HG02852 (cell line): ENCODE results near the gene GALNT14.
"Not testable (repeated sequence)": the region's sequence is repeated elsewhere in the genome, so short reads cannot be mapped to it uniquely, and the experiment has no call there.

Experiments
- ATAC-seq: cut with Tn5 transposase; IDR thresholded peaks from one replicate; pipeline ENCODE4 v1.9.1; 2021; ENCODE audit warnings: mild to moderate bottlenecking, moderate library complexity; ENCODE audit not compliant: unreplicated experiment

GALNT14 gene

GRCh38 chr2:30910686-30911085 is 227.6 kb downstream of the GALNT14 start:
- ATAC-seq: no peak

GRCh38 chr2:30904437-30904836 is 233.8 kb downstream of the GALNT14 start:
- ATAC-seq: not testable (repeated sequence)

GRCh38 chr2:30903326-30903725 is 234.9 kb downstream of the GALNT14 start:
- no peak for ATAC-seq

GRCh38 chr2:30900381-30900780 is 237.9 kb downstream of the GALNT14 start:
- ATAC-seq: no peak

- no peak for ATAC-seq
These were observed 238.7 kb downstream of the GALNT14 start for GRCh38 chr2:30899516-30900054.

- no peak for ATAC-seq
These were observed 240.7 kb downstream of the GALNT14 start for GRCh38 chr2:30897539-30897938.

GRCh38 chr2:30894498-30895119 is 243.6 kb downstream of the GALNT14 start:
- no peak for ATAC-seq

GRCh38 chr2:30888852-30889409 is 249.3 kb downstream of the GALNT14 start:
- no peak for ATAC-seq

- no peak for ATAC-seq
These were observed 252.2 kb downstream of the GALNT14 start for GRCh38 chr2:30886080-30886479.

GRCh38 chr2:30883822-30884221 is 254.4 kb downstream of the GALNT14 start:
- ATAC-seq: no peak

- no peak for ATAC-seq
These were observed 255.1 kb downstream of the GALNT14 start for GRCh38 chr2:30883184-30883583.

GRCh38 chr2:30880516-30880915 is 257.7 kb downstream of the GALNT14 start:
- ATAC-seq: no peak

- no peak for ATAC-seq
These were observed 260.4 kb downstream of the GALNT14 start for GRCh38 chr2:30877833-30878232.

- ATAC-seq: no peak
These were observed 265.4 kb downstream of the GALNT14 start for GRCh38 chr2:30872797-30873196.

- ATAC-seq: no peak
These were observed 266.1 kb downstream of the GALNT14 start for GRCh38 chr2:30871980-30872789.

- no peak for ATAC-seq
These were observed 266.8 kb downstream of the GALNT14 start for GRCh38 chr2:30871440-30871839.

- ATAC-seq: no peak
These were observed 268.3 kb downstream of the GALNT14 start for GRCh38 chr2:30869988-30870387.

- ATAC-seq: no peak
These were observed 270.9 kb downstream of the GALNT14 start for GRCh38 chr2:30867385-30867784.

- no peak for ATAC-seq
These were observed 271.3 kb downstream of the GALNT14 start for GRCh38 chr2:30866974-30867373.

GRCh38 chr2:30865892-30866681 is 272.2 kb downstream of the GALNT14 start:
- no peak for ATAC-seq

GRCh38 chr2:30865243-30865642 is 273.0 kb downstream of the GALNT14 start:
- ATAC-seq: no peak
